MCF 10A (cell line): ENCODE data around the gene MAP2K3. TPM values are rescaled to one million over a fixed set of nuclear protein-coding genes. Genes with fewer than 3 reads are reported as not detected.

Source experiments
- BruUV-seq: library from RNA; stranded (reverse); fragments of 400-500 nt; replicated peaks from 2 replicates; lab custom pipeline; 2021; lab: Mats Ljungman, UMichigan
- CTCF ChIA-PET: fragments of 300-600 bp; sonication (Branson Sonifier 250); formaldehyde crosslinking; extraction: SDS; loops from one replicate; lab custom pipeline; 2021; ENCODE audit warnings: antibody characterized with exemption, inconsistent platforms; lab: Yijun Ruan, JAX
- POLR2A ChIA-PET: fragments of 300-600, 350-650 bp; sonication (Branson Sonifier 250); formaldehyde crosslinking; extraction: SDS; loops from one replicate; lab custom pipeline; 2020; ENCODE audit warnings: antibody characterized with exemption, inconsistent platforms; lab: Yijun Ruan, JAX
- DNase-seq: peaks from one replicate; pipeline ENCODE4 v3.0.0-alpha.2; 2018; ENCODE audit not compliant: unreplicated experiment
- H3K27ac Mint-ChIP-seq: one replicate; pipeline ENCODE4 v1.8.0; 2022; ENCODE audit warnings: mild to moderate bottlenecking, low read depth, mixed read lengths; ENCODE audit not compliant: unreplicated experiment
- H3K27me3 Mint-ChIP-seq: one replicate; pipeline ENCODE4 v1.8.0; 2022; ENCODE audit warnings: mixed read lengths; ENCODE audit not compliant: insufficient read depth, unreplicated experiment
- H3K36me3 Mint-ChIP-seq: one replicate; pipeline ENCODE4 v1.8.0; 2022; ENCODE audit warnings: mild to moderate bottlenecking, moderate library complexity, mixed read lengths; ENCODE audit not compliant: insufficient read depth, unreplicated experiment
- H3K4me1 Mint-ChIP-seq: one replicate; pipeline ENCODE4 v1.8.0; 2022; ENCODE audit warnings: mixed read lengths; ENCODE audit not compliant: insufficient read depth, unreplicated experiment
- H3K4me3 Mint-ChIP-seq: one replicate; pipeline ENCODE4 v1.8.0; 2022; ENCODE audit warnings: mild to moderate bottlenecking, moderate library complexity, mixed read lengths; ENCODE audit not compliant: unreplicated experiment
- H3K9me3 Mint-ChIP-seq: one replicate; pipeline ENCODE4 v1.8.0; 2022; ENCODE audit warnings: mixed read lengths; ENCODE audit not compliant: unreplicated experiment
- intact Hi-C: fragments of 100-400 bp; cut with micrococcal nuclease; formaldehyde crosslinking; loops from 2 replicates; pipeline ENCODE4 v1.14.1; 2022
- total RNA-seq: library from RNA; stranded (reverse); gene quantifications from 2 replicates; pipeline ENCODE4 v1.2.3, GENCODE V29; 2022
- TF ChIP-seq, protein P1 (sequence below): fragments of 200-600 bp; IDR thresholded peaks from one replicate; pipeline ENCODE4 v1.8.0; 2022; ENCODE audit warnings: antibody characterized with exemption, mild to moderate bottlenecking; ENCODE audit not compliant: unreplicated experiment

The MAP2K3 gene
- total RNA-seq, 1 experiment from 2014 or later, result 45.2 TPM

DNA sequence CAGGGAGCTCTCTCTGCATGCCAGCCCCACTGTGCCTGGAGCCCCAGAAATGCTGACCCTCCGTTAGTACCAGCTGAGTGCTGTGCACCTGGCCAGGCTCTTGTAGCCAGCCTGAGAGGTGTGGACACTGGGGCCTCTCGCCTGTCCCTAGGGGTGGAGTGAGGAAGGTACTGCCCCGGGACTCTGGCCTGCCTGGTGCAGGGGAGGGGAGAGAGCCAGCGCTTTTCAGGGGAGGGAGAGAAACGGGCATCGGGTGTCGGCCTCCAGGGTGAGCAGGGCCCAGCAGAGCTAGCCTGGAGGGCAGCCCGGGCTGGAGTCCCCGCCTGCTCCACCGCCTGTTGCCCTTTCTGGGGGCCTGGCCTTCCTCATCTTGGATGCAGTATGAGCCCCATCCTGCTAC lies 13.1 kb downstream of the MAP2K3 start:
- no TSS peak for BruUV-seq
- CTCF ChIA-PET, result interaction anchor here (0.9 kb wide), 1 partner anchor 14 kb away, joined by 3 read pairs; no protein-coding TSS in a partner anchor
- H3K4me3 Mint-ChIP-seq, result no peak overlapping the region
- H3K27ac Mint-ChIP-seq, result no peak overlapping the region
- POLR2A ChIA-PET, result no interaction called here
- intact Hi-C loops, result no loop called here
- no peak for DNase-seq
- peaks cover 6% of the 10 kb centered on the region for H3K4me1 Mint-ChIP-seq
- H3K27me3 Mint-ChIP-seq, result no peaks in the 10 kb centered on the region
- no peaks in the 10 kb centered on the region for H3K9me3 Mint-ChIP-seq
- H3K36me3 Mint-ChIP-seq, result peaks cover 49% of the 10 kb centered on the region
- TF ChIP-seq, protein P1, sequence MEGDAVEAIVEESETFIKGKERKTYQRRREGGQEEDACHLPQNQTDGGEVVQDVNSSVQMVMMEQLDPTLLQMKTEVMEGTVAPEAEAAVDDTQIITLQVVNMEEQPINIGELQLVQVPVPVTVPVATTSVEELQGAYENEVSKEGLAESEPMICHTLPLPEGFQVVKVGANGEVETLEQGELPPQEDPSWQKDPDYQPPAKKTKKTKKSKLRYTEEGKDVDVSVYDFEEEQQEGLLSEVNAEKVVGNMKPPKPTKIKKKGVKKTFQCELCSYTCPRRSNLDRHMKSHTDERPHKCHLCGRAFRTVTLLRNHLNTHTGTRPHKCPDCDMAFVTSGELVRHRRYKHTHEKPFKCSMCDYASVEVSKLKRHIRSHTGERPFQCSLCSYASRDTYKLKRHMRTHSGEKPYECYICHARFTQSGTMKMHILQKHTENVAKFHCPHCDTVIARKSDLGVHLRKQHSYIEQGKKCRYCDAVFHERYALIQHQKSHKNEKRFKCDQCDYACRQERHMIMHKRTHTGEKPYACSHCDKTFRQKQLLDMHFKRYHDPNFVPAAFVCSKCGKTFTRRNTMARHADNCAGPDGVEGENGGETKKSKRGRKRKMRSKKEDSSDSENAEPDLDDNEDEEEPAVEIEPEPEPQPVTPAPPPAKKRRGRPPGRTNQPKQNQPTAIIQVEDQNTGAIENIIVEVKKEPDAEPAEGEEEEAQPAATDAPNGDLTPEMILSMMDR, result no peak

DNA sequence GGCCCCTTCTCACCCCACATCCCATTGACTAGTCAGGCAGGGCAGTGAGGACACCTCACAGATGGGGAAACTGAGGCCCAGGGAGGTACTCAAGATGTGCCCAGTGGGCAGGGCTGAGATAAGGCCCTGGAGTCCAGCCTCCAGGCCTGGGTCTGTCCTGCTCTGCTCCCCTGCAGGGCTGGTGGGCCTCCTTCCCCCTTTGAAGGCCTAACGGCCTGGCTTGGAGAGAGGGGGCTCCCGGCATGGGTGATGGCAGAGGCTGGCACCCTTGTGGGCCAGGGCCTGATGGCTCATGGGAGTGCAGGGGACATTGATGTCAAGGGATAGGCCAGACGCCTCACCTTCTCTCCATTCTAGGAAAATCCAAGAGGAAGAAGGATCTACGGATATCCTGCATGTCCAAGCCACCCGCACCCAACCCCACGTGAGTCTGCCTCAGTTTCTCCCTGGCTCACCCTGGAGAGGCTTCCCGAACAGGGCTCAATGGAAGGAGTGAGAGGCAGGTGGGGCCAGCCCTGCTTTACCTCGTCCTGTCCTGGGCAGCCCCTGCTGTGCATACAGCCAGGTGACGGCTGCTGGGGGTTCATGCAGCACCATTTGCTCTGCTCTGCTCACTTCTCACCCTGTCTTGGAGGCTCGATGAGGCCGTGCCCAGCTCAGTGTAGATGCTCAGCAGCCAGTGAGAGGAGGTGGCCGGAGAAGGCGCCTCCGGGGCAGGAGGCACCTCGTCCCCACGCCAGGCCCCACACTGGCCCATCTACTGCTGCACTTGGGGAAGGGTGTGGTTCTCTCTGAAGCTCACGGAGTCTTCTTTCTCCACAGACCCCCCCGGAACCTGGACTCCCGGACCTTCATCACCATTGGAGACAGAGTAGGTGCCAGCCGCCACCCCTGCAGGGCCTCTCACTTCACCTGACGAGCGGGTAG lies 13.8 kb downstream of the MAP2K3 start:
- CTCF ChIA-PET, result interaction anchor here (0.9 to 1.3 kb wide), 2 partner anchors 10 to 14 kb away, joined by 3 to 5 read pairs; no protein-coding TSS in a partner anchor
- Mint-ChIP-seq H3K9me3 (no peaks in the 10 kb centered on the region), H3K27ac (no peak overlapping the region), H3K27me3 (no peaks in the 10 kb centered on the region), H3K4me3 (no peak overlapping the region), H3K4me1 (peaks cover 6% of the 10 kb centered on the region), H3K36me3 (peaks cover 47% of the 10 kb centered on the region)
- no TSS peak for BruUV-seq
- POLR2A ChIA-PET, result no interaction called here
- DNase-seq, result no peak
- intact Hi-C loops, result no loop called here
- TF ChIP-seq, protein P1, result no peak

DNA sequence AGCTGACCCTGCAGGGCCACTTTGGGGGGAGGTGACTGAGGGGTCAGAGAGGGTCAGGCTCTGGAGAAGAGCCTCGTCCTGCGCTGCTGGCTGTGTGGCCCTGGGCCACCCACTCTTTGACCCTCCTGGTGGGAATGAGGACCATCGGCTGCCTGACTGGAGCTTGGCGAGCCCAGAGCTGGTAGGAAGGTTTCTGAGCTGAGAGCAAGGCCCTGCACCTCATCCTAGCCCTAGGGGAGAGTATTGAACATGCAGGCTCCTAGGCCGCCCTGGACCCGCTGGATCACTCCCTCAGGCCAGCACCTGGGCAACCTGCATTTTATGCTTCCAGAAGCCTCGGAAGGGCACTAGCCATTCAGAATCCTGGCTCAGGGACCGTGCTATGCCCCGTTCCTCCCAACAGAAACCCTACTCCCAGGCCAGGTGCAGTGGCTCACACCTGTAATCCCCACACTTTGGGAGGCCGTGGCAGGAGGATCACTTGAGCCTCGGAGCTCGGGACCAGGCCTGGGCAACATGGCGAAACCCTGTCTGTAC lies 14.5 kb downstream of the MAP2K3 start:
- Mint-ChIP-seq H3K27me3 (no peaks in the 10 kb centered on the region), H3K27ac (no peak overlapping the region), H3K4me3 (no peak overlapping the region), H3K4me1 (peaks cover 6% of the 10 kb centered on the region), H3K36me3 (peaks cover 51% of the 10 kb centered on the region), H3K9me3 (no peaks in the 10 kb centered on the region)
- CTCF ChIA-PET, result interaction anchor here (1.1 to 1.8 kb wide), 3 partner anchors 10 to 157 kb away, joined by 3 to 7 read pairs (median 5); no protein-coding TSS in a partner anchor
- POLR2A ChIA-PET, result interaction anchor here (0.7 kb wide), 1 partner anchor 188 kb away, joined by 3 read pairs; no protein-coding TSS in a partner anchor
- no peak for DNase-seq
- TF ChIP-seq, protein P1, result no peak
- intact Hi-C loops, result no loop called here
- no TSS peak for BruUV-seq
